GM12878 (cell line): Measurements from ENCODE around the gene KIFAP3. TPM values are rescaled to one million over a fixed set of nuclear protein-coding genes. Genes with fewer than 3 reads are reported as not detected.

ENCODE experiments used
- ATAC-seq: fragments of 200-7000 bp; cut with Tn5 transposase; 3 replicates; pipeline ENCODE4 v1.9.1; 2020; ENCODE audit warnings: mild to moderate bottlenecking, moderate library complexity
- BruUV-seq: library from RNA; stranded (reverse); fragments of 400-500 nt; replicated peaks from 2 replicates; lab custom pipeline; 2021; lab: Mats Ljungman, UMichigan
- CTCF ChIA-PET: fragments of 300-600 bp; sonication (Branson Sonifier 250); formaldehyde crosslinking; extraction: SDS; loops from one replicate; lab custom pipeline; 2021; ENCODE audit warnings: inconsistent platforms; lab: Yijun Ruan, JAX
- POLR2A ChIA-PET: fragments of 350-600 bp; formaldehyde crosslinking; extraction: SDS; loops from one replicate; lab custom pipeline; 2021; ENCODE audit warnings: inconsistent platforms; lab: Charles Lee
- RAD21 ChIA-PET: fragments of 300-600 bp; sonication (Branson Sonifier 250); formaldehyde crosslinking; loops from one replicate; lab custom pipeline; 2023; ENCODE audit warnings: antibody characterized with exemption; ENCODE audit not compliant: unreplicated experiment; lab: Charles Lee
- SMC1A ChIA-PET: fragments of 300-600 bp; sonication (Branson Sonifier 250); formaldehyde crosslinking; loops from one replicate; lab custom pipeline; 2023; ENCODE audit not compliant: unreplicated experiment, uncharacterized antibody; lab: Charles Lee
- DNase-seq: peaks from one replicate; pipeline ENCODE4 v3.0.0-alpha.2; 2011; ENCODE audit warnings: low read depth, low spot score
- FAIRE-seq: peaks from 3 replicates; lab custom pipeline; 2011; peaks lifted over from hg19 to GRCh38; lab: Jason Lieb, UNC
- H2AFZ ChIP-seq: 2 replicates; pipeline ENCODE4 v1.6.0; 2011; ENCODE audit warnings: low read depth, low read length, control low read depth; ENCODE audit not compliant: control insufficient read depth
- H3K27ac ChIP-seq: 2 replicates; pipeline ENCODE4 v1.5.1; 2011; ENCODE audit warnings: control low read depth; ENCODE audit not compliant: control insufficient read depth, insufficient read depth
- H3K27me3 ChIP-seq, 2 experiments: replicated peaks in 1 of 2; 2 replicates each; pipeline versions ENCODE4 v1.6.0 to v1.6.1; 2011; ENCODE audit warnings: low read length in 1 of 2; ENCODE audit not compliant: control insufficient read depth in 2 of 2, insufficient read depth in 2 of 2
- H3K36me3 ChIP-seq, 2 experiments: 2 replicates each; pipeline ENCODE4 v1.5.1; 2011; ENCODE audit warnings: low read length in 1 of 2; ENCODE audit not compliant: control insufficient read depth in 2 of 2, insufficient read depth in 2 of 2
- H3K4me1 ChIP-seq: 2 replicates; pipeline ENCODE4 v1.6.1; 2011; ENCODE audit warnings: mild to moderate bottlenecking, low read length, moderate library complexity, mixed read lengths; ENCODE audit not compliant: control insufficient read depth, insufficient read depth
- H3K4me2 ChIP-seq: 2 replicates; pipeline ENCODE4 v1.6.0; 2011; ENCODE audit warnings: control low read depth; ENCODE audit not compliant: control insufficient read depth, insufficient read depth
- H3K4me3 ChIP-seq: fragments of 200-600 bp; sonication (generic); 2 replicates; pipeline ENCODE4 v1.5.1; 2016
- H3K79me2 ChIP-seq: 2 replicates; pipeline ENCODE4 v1.6.0; 2011; ENCODE audit warnings: low read length; ENCODE audit not compliant: control insufficient read depth, insufficient read depth
- H3K9ac ChIP-seq: 2 replicates; pipeline ENCODE4 v1.8.0; 2011; ENCODE audit warnings: low read length, control low read depth, mixed read lengths; ENCODE audit not compliant: control insufficient read depth, insufficient read depth
- H3K9me3 ChIP-seq: replicated peaks from 3 replicates; pipeline ENCODE4 v1.5.1; 2011; ENCODE audit warnings: mild to moderate bottlenecking, low read length; ENCODE audit not compliant: control insufficient read depth, insufficient read depth
- H4K20me1 ChIP-seq: 2 replicates; pipeline ENCODE4 v1.6.0; 2011; ENCODE audit not compliant: control insufficient read depth, insufficient read depth
- ATF3 ChIP-seq: IDR thresholded peaks from 2 replicates; pipeline ENCODE4 v1.6.1; 2011; ENCODE audit warnings: low read depth, mild to moderate bottlenecking, low read length, moderate library complexity, borderline replicate concordance; ENCODE audit errors: extremely low read depth
- CEBPB ChIP-seq, 2 experiments: fragments of 150-350 bp in 1 of 2; IDR thresholded peaks; 2 replicates each; pipeline ENCODE4 v1.6.1; 2012 to 2014; ENCODE audit warnings: low read depth in 2 of 2, low read length in 2 of 2, borderline replicate concordance in 1 of 2, inconsistent platforms in 1 of 2
- RAD51 ChIP-seq: fragments of 450-650 bp; IDR thresholded peaks from 2 replicates; pipeline ENCODE4 v1.6.1; 2016; ENCODE audit warnings: moderate library complexity, mild to moderate bottlenecking, inconsistent platforms
- SMC3 ChIP-seq: IDR thresholded peaks from 2 replicates; pipeline ENCODE4 v1.6.1; 2011; ENCODE audit warnings: low read length, improper control_type of control experiment, borderline replicate concordance
- YBX1 ChIP-seq: fragments of 450-650 bp; IDR thresholded peaks from 2 replicates; pipeline ENCODE4 v1.6.1; 2016; ENCODE audit warnings: antibody characterized with exemption
- WGBS: methylation state at CpG from one replicate; pipeline ENCODE4 v1.1.6; 2016; ENCODE audit warnings: low lambda C conversion rate; ENCODE audit not compliant: insufficient replicate concordance, insufficient coverage; ENCODE audit errors: missing lambda C conversion rate; 5-methylcytosine and 5-hydroxymethylcytosine counted together
- in situ Hi-C: fragments of 300-500 bp; cut with MboI; formaldehyde crosslinking; loops from 9 replicates; pipeline ENCODE4 v1.14.3; 2018; ENCODE audit warnings: mixed read lengths
- intact Hi-C: fragments of 100-400 bp; cut with micrococcal nuclease; formaldehyde crosslinking; loops from one replicate; pipeline ENCODE4 v1.14.2; 2022; ENCODE audit not compliant: unreplicated experiment
- polyA plus RNA-seq, 11 experiments: library from polyadenylated mRNA; depleted of rRNA in 4 of 11; unstranded in 6 of 11; stranded (reverse) in 5 of 11; fragments of >200 nt; fragmentation: Nextera tagmentation in 4 of 11; fragmentation: Illumina TruSeq in 1 of 11; extraction: Ambion mirVana in 4 of 11; extraction: Trizol in 1 of 11; gene quantifications; 1 replicate in 1 of 11; 2 replicates in 10 of 11; pipeline versions ENCODE4 v1.2.1 to v1.2.3, GENCODE V29; 2011 to 2016; ENCODE audit warnings: inconsistent platforms in 2 of 11, missing spikeins in 2 of 11, low read depth in 1 of 11
- total RNA-seq, 4 experiments: library from RNA; depleted of rRNA in 3 of 4; stranded (reverse); fragments of >200 nt in 3 of 4; fragmentation: Illumina TruSeq in 1 of 4; extraction: Trizol in 1 of 4; gene quantifications; 2 replicates each; pipeline versions ENCODE4 v1.2.1 to v1.2.3, GENCODE V29; 2013 to 2021

KIFAP3 gene
- total and polyA plus RNA-seq, 10 of the 15 experiments (the other 5 are each of a cell fraction or from before 2014, with no cell fraction given), result 13.7 to 100 (median 18.9) TPM

GRCh38 chr1:169924829-169925228 lies 149.7 kb downstream of the KIFAP3 start:
- Histone ChIP-seq H3K9me3 (no peaks in the 10 kb centered on the region), H3K9ac (no peak overlapping the region), H4K20me1 (no peaks in the 10 kb centered on the region), H3K27me3 (no peaks in the 10 kb centered on the region), H3K27ac (no peak overlapping the region), H3K36me3 (no peaks in the 10 kb centered on the region; a peak in 1 of 4 replicates), H3K79me2 (no peaks in the 10 kb centered on the region), H2AFZ (no peak overlapping the region), H3K4me1 (peaks cover 6% of the 10 kb centered on the region), H3K4me3 (no peak overlapping the region), H3K4me2 (no peak overlapping the region)
- FAIRE-seq (peak; percentile 41), ATAC-seq (no peak), DNase-seq (no peak)
- TF ChIP-seq RAD51 (no peak), ATF3 (no peak)
- 100% methylated on average over 2 of the region's 2 CpGs for WGBS
- ChIA-PET SMC1A (no interaction called here), RAD21 (no interaction called here), POLR2A (no interaction called here), CTCF (no interaction called here)
- intact Hi-C loops (loop anchor here (5.0 to 10.0 kb wide), 4 partner anchors 33 to 957 kb away; partner anchors contain the start of genes GORAB and SCYL3), in situ Hi-C loops (loop anchor here (10.0 kb wide), 2 partner anchors 750 to 960 kb away; no protein-coding TSS in a partner anchor)
- BruUV-seq, result no TSS peak

GRCh38 chr1:169924063-169924462 lies 150.4 kb downstream of the KIFAP3 start:
- TF ChIP-seq YBX1, result no peak
- no peak for TF ChIP-seq SMC3
- TF ChIP-seq CEBPB (IDR thresholded peaks at IDR 0.05; ENCODE audit: borderline replicate concordance in 1 of 2, low read depth in 2 of 2, low read length in 2 of 2), result no peak
- TF ChIP-seq, all 136 proteins: peak for 0
- no peaks in the 10 kb centered on the region for H4K20me1 ChIP-seq
- H3K9ac ChIP-seq, result no peak overlapping the region
- POLR2A ChIA-PET, result no interaction called here
- H3K27me3 ChIP-seq, result no peaks in the 10 kb centered on the region
- in situ Hi-C loops (loop anchor here (10.0 kb wide), 2 partner anchors 751 to 961 kb away; no protein-coding TSS in a partner anchor), intact Hi-C loops (loop anchor here (10.0 kb wide), 1 partner anchor 761 kb away; no protein-coding TSS in a partner anchor)
- no peak overlapping the region for H3K4me3 ChIP-seq
- RAD21 ChIA-PET, result no interaction called here
- WGBS, result 93% methylated on average over 2 of the region's 2 CpGs
- peaks cover 6% of the 10 kb centered on the region for H3K4me1 ChIP-seq
- DNase-seq (no peak), ATAC-seq (no peak), FAIRE-seq (no peak)
- H3K4me2 ChIP-seq, result no peak overlapping the region
- H3K27ac ChIP-seq, result no peak overlapping the region
- no peak overlapping the region for H2AFZ ChIP-seq
- SMC1A ChIA-PET, result interaction anchor here (10.5 kb wide), 1 partner anchor 29 kb away, joined by 165 read pairs; the partner anchor contains the start of gene SCYL3
- BruUV-seq, result no TSS peak
- H3K79me2 ChIP-seq, result no peaks in the 10 kb centered on the region
- CTCF ChIA-PET, result interaction anchor here (1.0 to 1.5 kb wide), 2 partner anchors 33 to 203 kb away, joined by 3 to 5 read pairs; no protein-coding TSS in a partner anchor
- no peaks in the 10 kb centered on the region for H3K9me3 ChIP-seq
- H3K36me3 ChIP-seq, result no peaks in the 10 kb centered on the region; a peak in 2 of 4 replicates
